ENCODE measurements around the gene KL.

Gene KL

DNA sequence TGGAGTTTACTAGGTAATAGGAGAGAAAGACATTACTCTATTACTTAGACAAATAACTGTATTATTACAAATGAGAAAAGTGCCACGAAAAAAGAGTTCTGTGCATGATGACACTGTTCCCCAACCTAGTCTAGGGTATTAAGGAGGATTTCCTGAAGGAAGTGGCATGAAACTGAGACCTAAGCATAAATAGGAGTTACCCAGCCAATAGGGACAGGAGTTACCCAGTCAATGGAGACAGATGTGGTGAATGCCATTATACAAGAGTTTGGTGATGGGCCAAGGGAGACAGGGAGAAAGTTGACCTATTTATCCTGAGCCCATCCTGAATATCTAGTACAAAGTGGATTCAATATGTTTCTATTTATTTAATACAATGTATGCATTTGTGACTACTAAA is 65.4 kb downstream of the KL start:
- no peak for DNase-seq (ENCODE audit: low spot score)

- DNase-seq (ENCODE audit: low spot score): no peak
Observed at GRCh38 chr13:33083054-33083453, 66.8 kb downstream of the KL start.

- DNase-seq (ENCODE audit: low spot score): no peak
Observed at GRCh38 chr13:33087091-33087490, 70.9 kb downstream of the KL start.

DNA sequence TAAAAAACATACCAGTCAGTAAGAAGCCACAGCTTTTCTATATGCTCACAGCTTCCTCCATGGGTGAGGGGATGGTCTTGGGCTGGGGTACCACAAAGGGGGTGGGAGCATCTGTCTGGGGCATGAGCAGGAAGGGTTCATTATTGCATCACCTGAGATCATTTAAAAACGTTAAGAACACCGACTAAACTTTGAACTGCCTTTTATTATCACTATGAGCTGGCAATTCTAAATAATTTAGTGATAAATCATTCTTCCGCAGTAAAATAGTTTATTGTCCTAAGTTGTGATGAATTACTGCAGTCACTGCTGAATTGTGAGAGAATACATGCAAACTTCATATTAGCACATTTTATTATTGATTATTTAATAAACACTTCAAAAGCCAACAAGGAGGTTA is 71.6 kb downstream of the KL start:
- DNase-seq (ENCODE audit: low spot score): no peak

DNA sequence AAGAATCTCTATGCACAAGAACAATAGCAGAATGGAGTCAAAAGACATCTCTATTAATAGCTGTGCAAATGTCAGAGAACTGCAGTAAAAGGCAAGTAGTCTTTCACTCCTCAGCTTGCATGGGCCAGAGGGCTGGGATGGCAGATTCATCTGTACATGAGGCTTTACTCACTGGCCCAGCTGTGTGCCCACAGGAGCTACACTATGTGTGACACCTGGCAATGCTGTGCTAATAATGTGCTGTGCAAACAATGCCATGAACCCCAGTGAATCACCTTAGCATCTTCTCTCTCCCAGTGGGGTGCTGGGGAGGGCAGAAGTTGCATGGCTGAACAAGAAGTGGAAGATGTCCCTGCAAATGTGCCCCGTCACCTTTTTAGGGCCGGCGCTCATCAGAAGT is 73.1 kb downstream of the KL start:
- no peak for DNase-seq (ENCODE audit: low spot score)

- no peak for DNase-seq (ENCODE audit: low spot score)
Observed at GRCh38 chr13:33090755-33091414, 74.7 kb downstream of the KL start.

DNA sequence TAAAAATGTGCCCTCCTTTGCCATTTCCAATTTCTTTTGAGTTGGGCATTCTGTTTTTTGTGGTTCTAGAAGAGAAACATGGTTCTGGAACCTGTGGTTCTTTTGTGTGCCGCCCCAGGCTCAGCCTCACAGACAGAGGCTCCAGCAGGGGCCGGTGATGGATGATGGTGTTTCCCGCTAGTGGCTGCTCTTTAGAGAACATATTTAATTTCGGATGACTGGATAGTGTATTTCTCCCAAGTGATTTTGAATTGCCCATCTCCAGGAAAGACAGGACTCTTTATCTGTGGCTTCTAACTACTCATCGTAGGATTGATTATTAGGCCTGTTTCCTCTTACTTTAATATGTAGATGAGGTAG is 75.2 kb downstream of the KL start:
- DNase-seq (ENCODE audit: low spot score): no peak

DNA sequence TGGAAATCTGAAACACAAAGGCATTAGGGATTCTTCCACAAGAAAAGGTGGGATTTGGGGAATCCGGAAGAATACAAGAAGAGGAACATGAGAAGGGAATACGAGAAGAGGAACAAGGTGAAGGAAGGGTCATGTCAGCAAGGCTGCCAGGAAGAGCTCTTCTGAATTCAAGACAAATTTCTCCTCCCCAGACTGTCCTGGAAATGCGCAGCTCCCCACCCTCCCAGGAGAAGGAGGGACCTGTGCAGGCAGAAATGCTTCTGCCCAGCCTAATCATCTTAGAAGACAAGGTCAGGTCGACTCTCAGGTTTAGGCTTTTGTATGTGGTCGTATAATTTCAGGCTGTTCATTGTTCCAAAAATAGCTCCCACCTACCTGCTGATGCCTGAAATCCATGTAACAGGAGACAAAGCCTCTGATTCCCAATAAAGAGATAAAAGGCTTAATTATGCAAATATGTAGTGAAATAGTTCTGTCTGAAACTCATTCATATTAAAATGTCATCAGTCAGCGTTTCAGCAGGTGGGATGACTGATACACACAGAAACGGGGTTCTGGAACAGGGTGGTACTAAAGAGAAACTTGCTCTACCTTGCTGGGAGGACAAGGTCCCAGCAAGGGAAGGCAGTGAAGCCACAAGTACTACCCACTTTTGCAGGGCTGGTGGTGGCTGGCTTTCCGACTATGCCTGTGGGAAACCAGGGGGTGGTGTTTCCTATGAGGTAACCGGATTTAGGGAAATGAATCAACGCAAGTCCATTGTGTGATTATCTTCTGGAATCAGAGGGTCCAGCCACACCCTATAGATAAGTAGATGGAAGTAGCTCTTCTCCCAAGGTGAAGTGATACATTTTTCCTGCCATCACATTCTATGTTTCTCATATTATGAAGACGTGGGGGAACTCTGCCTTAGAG is 76.1 kb downstream of the KL start:
- DNase-seq (ENCODE audit: low spot score): no peak

DNA sequence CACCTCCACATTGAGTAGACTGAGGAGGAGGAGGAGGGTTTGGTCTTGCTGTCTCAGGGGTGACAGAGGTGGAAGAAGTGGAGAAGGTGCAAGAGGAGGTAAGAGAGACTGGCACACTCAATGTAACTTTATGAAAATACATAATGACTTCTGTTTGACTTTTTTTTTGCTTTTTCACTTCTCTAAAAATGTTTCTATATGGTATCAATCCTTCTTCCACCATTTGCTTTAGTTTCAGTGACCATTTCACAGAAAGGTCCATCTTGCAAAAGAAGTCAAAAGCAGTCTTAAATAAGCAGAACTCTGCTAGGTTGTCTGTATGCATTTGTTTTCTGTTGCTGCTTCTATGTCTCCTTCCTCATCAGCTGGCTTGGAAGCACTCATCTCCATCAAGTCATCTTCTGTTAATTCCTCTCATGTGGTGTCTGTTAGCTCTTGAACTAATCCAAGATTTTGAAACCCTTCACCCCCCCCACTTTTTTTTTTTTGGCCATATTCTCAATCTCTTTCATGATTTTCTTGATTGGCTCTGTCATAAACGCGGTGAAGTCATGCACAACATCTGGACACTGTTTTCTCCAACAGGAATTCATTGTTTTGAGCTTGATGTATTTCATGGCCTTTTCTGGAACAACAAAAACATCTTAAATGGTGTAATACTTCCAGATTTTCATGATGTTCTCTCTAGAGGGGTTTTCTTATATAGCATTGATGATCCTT is 80.8 kb downstream of the KL start:
- no peak for DNase-seq (ENCODE audit: low spot score)

DNA sequence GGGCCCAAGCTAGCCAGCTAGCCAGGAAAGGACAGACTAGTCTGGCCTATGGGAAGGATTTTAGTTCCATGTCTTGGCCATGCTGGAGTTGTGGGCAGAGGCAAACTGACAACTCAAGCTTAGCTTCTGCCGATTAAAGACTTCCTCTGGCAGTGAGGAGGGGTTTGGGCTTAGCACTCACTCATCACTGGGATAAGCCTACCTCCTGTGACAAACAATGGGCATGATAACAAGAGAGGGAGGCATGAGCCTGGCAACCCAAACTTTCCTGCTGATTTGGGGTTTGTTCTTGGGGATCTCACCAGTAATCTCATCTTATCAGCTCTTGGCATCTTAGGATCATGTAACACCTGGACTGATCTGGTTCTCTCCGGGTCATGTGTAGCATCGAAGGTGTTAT is 83.6 kb downstream of the KL start:
- no peak for DNase-seq (ENCODE audit: low spot score)

GRCh38 chr13:33100886-33101285 is 84.7 kb downstream of the KL start:
- no peak for DNase-seq (ENCODE audit: low spot score)

- DNase-seq (ENCODE audit: low spot score): no peak
Observed at GRCh38 chr13:33101835-33102234, 85.6 kb downstream of the KL start.

DNA sequence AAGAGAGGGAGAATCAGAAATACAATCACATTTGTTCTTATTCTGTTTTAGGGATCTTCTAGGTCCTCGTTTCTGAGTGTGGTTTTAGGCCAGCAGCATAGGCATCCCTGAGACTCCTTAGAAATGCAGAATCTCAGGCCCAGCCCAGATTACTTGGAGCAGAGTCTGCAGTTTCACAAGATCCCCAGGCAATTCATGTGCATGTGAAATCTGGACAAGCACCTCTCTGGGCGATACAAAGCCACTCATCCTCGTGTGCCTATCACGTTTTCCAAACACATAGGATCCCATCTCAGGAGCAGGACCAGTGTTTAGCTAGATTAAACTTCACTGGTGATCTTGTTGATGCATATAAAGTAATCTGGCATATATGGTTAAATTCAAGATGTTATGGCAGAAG is 87.2 kb downstream of the KL start:
- DNase-seq (ENCODE audit: low spot score): no peak

- DNase-seq (ENCODE audit: low spot score): peak; percentile 27
Observed at GRCh38 chr13:33105387-33106005, 89.3 kb downstream of the KL start.

- DNase-seq (ENCODE audit: low spot score): peak; percentile 21
Observed at GRCh38 chr13:33106656-33107360, 90.6 kb downstream of the KL start.

- DNase-seq (ENCODE audit: low spot score): no peak
Observed at GRCh38 chr13:33107361-33107760, 91.1 kb downstream of the KL start.

GRCh38 chr13:33108620-33109019 is 92.4 kb downstream of the KL start:
- no peak for DNase-seq (ENCODE audit: low spot score)

DNA sequence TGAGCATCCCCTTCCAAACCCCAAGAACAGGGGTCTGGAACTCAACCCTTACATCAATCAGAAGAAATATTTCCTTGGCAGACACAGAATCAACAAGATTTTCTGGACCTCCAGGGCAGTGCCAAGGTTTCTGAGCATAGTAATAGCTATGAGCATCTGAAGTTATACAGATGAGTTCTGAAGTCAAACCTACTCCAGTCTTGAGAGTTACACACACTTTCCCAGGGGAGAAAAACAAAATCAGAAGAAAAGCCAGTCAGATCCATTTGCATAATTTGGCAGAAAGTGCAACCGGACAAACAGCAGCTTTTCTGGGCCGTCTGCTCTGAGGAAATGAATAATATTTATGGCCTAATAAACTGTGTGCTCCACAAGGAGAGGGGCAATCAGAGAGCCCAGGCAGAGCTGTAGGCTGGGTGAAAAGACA is 93.1 kb downstream of the KL start:
- peak; percentile 45 for DNase-seq (ENCODE audit: low spot score)

DNA sequence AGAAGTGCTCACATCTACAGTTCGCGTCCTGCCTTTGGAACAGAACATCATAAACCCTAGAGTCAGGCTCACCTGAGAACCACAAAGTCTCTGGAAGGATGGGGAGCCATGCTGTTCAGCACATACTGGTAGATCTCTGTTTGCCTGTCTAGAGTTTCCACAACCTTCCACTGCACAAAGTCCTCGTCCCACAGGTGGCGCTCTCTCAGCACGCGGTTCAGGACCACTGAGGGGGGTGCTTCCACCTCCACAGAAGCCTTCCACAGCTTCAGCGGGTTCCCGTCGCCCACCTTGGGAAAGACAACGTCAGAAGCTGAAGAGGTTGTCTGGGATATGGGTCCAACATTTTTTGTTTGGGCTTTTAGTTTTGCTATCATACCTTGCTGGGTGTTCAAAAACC is 93.6 kb downstream of the KL start:
- DNase-seq (ENCODE audit: low spot score): peak; percentile 55

DNA sequence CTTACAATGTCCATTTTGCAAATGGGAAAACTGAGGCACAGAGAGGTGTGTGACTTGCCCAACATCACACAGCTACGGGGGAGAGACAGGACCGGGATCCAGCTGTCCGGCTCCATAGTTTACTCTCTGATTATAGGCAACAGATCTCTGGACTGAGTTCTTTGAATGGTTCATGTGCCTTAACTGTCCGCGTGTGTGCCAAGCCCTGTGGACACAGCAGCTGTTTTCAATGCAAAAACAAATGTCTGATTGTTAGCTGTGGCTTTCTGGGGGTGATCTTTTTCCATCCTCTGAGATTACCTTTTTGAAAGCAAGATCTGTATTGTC is 94.1 kb downstream of the KL start:
- DNase-seq (ENCODE audit: low spot score): no peak

DNA sequence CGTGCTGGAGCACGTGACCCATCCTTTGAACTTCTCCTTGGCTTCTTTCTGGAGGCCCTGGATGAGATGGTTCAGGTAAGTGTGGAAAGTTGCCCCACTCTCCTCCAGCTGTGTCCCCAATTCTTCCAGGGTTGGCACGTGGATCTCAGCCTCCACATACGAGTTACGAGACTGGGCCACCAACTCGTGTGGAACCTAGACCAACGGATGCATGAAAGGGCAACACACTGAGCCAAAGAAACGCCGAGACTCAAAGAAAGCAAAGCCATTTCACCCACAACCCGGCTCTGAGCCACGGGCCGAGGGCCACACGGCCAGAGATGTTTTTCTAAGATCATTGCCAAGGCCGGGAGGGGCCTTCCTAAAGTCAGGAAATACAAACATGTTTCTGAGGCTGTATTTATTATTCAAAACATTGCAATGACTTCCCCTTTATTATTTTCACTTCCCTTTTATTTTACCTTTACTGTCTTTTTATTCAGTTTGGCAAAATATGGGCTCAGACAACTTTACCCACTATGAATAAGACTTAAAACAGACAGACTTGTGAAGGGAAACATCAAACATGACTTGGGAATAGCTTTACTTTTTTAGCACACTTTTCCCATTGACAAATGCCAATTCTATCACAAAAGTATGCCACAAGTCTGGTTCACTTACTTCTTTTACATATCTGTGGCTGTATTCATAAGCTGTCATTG is 94.6 kb downstream of the KL start:
- DNase-seq (ENCODE audit: low spot score): peak; percentile 81
